Measurements from ENCODE around the gene ENO4. TPM values are rescaled to one million over a fixed set of nuclear protein-coding genes. Genes with fewer than 3 reads are reported as not detected.

ENO4 gene
- polyA plus RNA-seq, 3 donors: not detected

GRCh38 chr10:116891208-116891607 is 41.9 kb downstream of the ENO4 start:
- peaks cover 0 to 4% of the 10 kb centered on the region in 2 donors for H3K4me1 ChIP-seq (ENCODE audit: control insufficient read depth in 1 of 2, insufficient read depth in 2 of 2, low read length in 2 of 2)
- Mint-ChIP-seq H3K4me1 (peaks cover 14% of the 10 kb centered on the region), H3K9me3 (peaks cover 0 to 1% (median 0%) of the 10 kb centered on the region in 7 donors), H3K36me3 (peaks cover 55 to 59% of the 10 kb centered on the region in 2 donors), H3K27me3 (ENCODE audit: low read depth in 3 of 3) (peaks cover 0 to 2% (median 2%) of the 10 kb centered on the region in 3 donors), H3K4me3 (no peak overlapping the region), H3K27ac (no peak overlapping the region)
- H4K20me1 ChIP-seq (ENCODE audit: insufficient read depth, low read length): no peaks in the 10 kb centered on the region
- H3K27me3 ChIP-seq (ENCODE audit: control insufficient read depth in 2 of 2, insufficient read depth in 2 of 2, low read length in 2 of 2): no peaks in the 10 kb centered on the region
- no peaks in the 10 kb centered on the region for H3K79me2 ChIP-seq (ENCODE audit: insufficient read depth, low read length)
- DNase-seq: no peak
- intact Hi-C loops (cut with micrococcal nuclease): no loop called here
- no CpG with 5 or more reads among the region's 7 CpGs for WGBS (ENCODE audit: insufficient coverage)
- no peak overlapping the region for H2AFZ ChIP-seq (ENCODE audit: insufficient read depth, low read depth, low read length, poor library complexity, severe bottlenecking)
- no peak overlapping the region for H3K27ac ChIP-seq (ENCODE audit: low read depth in 1 of 2, low read length in 2 of 2)
- H3K9ac ChIP-seq (ENCODE audit: insufficient read depth, low read length, poor library complexity, severe bottlenecking): no peak overlapping the region
- H3K4me3 ChIP-seq (replicated peaks in 1 of 3; ENCODE audit: low read depth in 2 of 3, low read length in 3 of 3): no peak overlapping the region
- no peak overlapping the region for H3K4me2 ChIP-seq (replicated peaks; ENCODE audit: extremely low read depth, low read length, poor library complexity, severe bottlenecking)
- H3K36me3 ChIP-seq (replicated peaks in 1 of 2; ENCODE audit: control insufficient read depth in 1 of 2, insufficient read depth in 2 of 2, low read length in 2 of 2): peaks cover 20 to 55% of the 10 kb centered on the region in 2 donors
- no peaks in the 10 kb centered on the region for H3K9me3 ChIP-seq (replicated peaks in 1 of 2; ENCODE audit: control insufficient read depth in 1 of 2, insufficient read depth in 1 of 2, low read length in 2 of 2)
- TF ChIP-seq, protein P1, sequence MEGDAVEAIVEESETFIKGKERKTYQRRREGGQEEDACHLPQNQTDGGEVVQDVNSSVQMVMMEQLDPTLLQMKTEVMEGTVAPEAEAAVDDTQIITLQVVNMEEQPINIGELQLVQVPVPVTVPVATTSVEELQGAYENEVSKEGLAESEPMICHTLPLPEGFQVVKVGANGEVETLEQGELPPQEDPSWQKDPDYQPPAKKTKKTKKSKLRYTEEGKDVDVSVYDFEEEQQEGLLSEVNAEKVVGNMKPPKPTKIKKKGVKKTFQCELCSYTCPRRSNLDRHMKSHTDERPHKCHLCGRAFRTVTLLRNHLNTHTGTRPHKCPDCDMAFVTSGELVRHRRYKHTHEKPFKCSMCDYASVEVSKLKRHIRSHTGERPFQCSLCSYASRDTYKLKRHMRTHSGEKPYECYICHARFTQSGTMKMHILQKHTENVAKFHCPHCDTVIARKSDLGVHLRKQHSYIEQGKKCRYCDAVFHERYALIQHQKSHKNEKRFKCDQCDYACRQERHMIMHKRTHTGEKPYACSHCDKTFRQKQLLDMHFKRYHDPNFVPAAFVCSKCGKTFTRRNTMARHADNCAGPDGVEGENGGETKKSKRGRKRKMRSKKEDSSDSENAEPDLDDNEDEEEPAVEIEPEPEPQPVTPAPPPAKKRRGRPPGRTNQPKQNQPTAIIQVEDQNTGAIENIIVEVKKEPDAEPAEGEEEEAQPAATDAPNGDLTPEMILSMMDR (IDR thresholded peaks at IDR 0.05): no peak

DNA sequence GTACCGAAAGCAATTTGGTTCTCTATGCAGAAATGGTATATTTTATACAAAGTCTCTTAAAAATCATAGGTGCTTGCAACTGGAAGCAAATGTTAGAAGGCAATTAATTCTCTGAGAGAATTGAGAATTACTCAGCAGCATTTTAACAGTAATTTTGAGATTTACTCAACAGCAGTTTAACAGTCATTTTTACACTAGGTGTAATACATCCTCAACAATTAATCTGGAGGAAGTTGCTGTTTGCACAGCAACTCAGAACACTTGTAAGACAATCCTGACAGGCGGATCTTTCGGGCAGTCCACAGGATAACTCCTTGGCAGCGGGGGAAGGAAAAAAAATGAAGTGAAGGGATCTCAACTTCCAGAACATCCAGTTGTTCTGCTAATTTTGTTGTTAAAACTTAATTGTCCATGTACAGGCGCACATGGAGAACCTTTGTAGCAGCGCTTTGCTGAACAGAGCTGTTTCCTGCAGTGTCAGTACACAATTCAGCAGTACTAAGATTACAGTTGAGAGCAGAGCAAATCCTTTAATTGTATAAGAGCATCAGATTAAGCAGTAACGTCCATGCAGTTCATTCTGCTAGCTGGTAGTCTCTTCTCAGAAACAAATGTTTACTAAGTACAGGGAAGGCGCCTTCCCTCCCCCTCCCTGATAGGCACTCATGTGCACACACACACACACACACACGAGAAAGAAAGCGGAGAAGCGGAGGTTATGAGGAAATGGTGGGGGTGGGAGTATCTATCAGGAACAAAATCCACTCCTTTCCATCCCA is 43.8 kb downstream of the ENO4 start:
- H3K4me3 Mint-ChIP-seq: peak overlapping the region in 1 of 2 donors; percentile 57
- WGBS (ENCODE audit: insufficient coverage): 0% methylated on average over 2 of the region's 11 CpGs
- intact Hi-C loops (cut with micrococcal nuclease): no loop called here

More for the DNA sequence above, 43.8 kb downstream of the ENO4 start:
- peaks cover 14% of the 10 kb centered on the region for H3K4me1 Mint-ChIP-seq
- H3K36me3 ChIP-seq (replicated peaks in 1 of 2; ENCODE audit: control insufficient read depth in 1 of 2, insufficient read depth in 2 of 2, low read length in 2 of 2): peaks cover 23 to 53% of the 10 kb centered on the region in 2 donors
- H4K20me1 ChIP-seq (ENCODE audit: insufficient read depth, low read length): no peaks in the 10 kb centered on the region
- peaks cover 55 to 58% of the 10 kb centered on the region in 2 donors for H3K36me3 Mint-ChIP-seq
- no peak for DNase-seq
- no peak overlapping the region for H3K4me2 ChIP-seq (replicated peaks; ENCODE audit: extremely low read depth, low read length, poor library complexity, severe bottlenecking)
- no peak overlapping the region for H3K27ac Mint-ChIP-seq
- H3K4me3 ChIP-seq (replicated peaks in 1 of 3; ENCODE audit: low read depth in 2 of 3, low read length in 3 of 3): no peak overlapping the region
- H3K9me3 ChIP-seq (replicated peaks in 1 of 2; ENCODE audit: control insufficient read depth in 1 of 2, insufficient read depth in 1 of 2, low read length in 2 of 2): no peaks in the 10 kb centered on the region
- H3K9ac ChIP-seq (ENCODE audit: insufficient read depth, low read length, poor library complexity, severe bottlenecking): no peak overlapping the region
- TF ChIP-seq, protein P1 (IDR thresholded peaks at IDR 0.05): no peak
- H3K27me3 Mint-ChIP-seq (ENCODE audit: low read depth in 3 of 3): peaks cover 0 to 2% (median 2%) of the 10 kb centered on the region in 3 donors
- H3K27me3 ChIP-seq (ENCODE audit: control insufficient read depth in 2 of 2, insufficient read depth in 2 of 2, low read length in 2 of 2): no peaks in the 10 kb centered on the region
- H3K27ac ChIP-seq (ENCODE audit: low read depth in 1 of 2, low read length in 2 of 2): no peak overlapping the region
- peaks cover 0 to 4% of the 10 kb centered on the region in 2 donors for H3K4me1 ChIP-seq (ENCODE audit: control insufficient read depth in 1 of 2, insufficient read depth in 2 of 2, low read length in 2 of 2)
- peaks cover 0 to 1% (median 0%) of the 10 kb centered on the region in 7 donors for H3K9me3 Mint-ChIP-seq
- H2AFZ ChIP-seq (ENCODE audit: insufficient read depth, low read depth, low read length, poor library complexity, severe bottlenecking): no peak overlapping the region
- no peaks in the 10 kb centered on the region for H3K79me2 ChIP-seq (ENCODE audit: insufficient read depth, low read length)
